Non-pigmented ciliary epithelial cell (primary cell): ENCODE data around the gene LRRC10B.

ENCODE experiments used
- DNase-seq: peaks from one replicate; pipeline ENCODE4 v3.0.0-alpha.2; 2010; ENCODE audit warnings: low read depth

Gene LRRC10B

DNA sequence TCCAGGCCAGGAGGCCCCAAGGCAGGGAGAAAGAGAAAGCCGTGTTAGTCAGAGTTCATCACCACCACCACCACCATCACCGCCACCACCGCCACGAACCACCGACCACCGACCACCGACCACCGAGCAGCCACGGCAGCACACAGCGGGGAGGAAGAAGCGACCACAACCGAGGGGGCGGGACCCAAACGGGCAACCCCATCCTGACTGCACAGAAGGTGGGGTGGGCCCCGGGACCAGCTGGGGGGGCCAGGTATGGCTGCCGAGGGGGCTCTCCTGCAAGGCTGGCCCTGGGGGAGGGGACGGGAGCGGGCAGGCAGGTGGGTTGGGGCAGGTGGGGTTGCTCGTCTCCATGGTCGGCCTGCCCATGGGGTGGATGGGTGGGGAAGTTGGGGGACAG is 38.1 kb downstream of the LRRC10B start:
- no peak for DNase-seq

DNA sequence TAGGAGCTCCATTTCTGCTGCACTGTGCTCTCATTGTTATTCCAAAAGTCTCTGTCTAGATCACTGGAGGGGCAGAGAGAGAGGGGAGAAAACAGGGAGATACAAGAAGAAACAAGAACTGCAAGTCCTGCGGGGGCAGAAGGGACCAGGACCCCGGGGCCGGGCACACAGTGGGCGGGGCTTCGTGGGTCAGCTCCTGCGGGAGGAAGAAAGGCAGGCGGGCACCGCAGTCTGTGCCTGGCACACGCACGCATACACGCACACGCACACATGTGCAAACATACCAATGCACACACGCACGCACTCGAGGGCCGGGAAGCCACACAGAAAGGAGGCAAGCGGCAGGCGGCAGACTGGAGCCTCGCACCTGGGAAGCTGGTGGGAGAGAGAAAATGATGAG is 38.7 kb downstream of the LRRC10B start:
- DNase-seq, result no peak

DNA sequence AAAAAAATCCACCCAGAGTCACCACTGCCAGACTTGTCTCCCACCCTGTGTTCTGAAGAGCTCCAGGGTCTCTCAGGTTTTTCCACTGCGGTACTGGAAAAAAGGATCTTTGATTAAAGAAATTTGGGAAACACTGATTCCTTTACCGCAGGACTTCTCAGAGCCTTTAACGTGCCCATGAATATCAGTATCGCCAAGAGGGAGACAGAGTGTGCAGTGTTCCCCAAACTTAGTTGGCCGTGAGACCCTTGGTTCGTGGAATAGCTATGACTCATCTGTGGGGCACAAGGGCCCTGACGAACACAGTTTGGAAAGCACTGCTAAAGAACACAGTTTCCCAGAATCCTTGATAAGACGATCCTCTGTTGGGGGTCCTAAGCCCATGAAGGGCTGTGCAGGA is 40.6 kb downstream of the LRRC10B start:
- no peak for DNase-seq

DNA sequence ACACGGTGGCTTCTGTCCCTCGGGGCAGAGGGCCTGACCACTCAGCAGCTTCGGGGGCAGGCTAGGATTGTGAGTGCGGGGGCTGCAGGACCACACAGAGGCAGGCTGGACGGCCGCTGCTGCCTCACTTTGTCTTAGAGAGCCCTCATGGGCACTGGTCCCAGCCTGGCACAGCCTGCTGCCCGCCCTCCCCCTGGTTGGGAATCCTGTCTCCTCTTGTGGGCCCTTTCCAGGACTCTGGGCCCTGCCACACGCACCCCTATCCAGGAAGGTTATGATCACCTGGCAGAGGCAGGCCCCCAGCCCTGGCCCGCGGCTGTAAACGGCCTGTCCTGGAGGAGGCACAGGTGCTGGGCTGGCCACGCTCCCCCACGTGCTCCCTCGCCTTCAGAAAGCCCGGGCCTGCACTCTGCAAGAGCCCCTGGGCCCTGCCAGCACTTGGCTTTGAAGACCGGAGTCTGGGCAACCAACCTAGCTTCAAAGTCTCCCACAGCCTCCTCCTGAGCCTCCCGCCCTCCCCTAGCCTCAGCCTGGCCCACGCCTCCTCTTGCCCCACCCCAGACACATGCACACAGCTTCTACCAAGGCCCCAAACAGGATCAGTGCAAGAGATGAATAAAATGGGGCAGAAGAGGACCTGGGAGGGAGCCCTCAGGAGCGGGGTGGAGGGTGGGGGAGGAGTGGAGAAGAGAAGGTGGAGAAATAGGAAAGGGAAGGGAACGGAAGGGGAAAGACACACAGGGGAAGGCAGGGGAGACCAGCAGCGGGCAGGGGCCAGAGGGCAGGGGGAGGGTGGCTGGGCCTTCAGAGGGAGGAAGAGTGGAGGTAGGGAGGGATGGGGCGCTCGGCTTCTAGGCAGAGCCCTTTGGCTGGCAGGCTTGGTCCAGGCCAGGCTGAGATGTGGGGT is 41.4 kb downstream of the LRRC10B start:
- no peak for DNase-seq

DNA sequence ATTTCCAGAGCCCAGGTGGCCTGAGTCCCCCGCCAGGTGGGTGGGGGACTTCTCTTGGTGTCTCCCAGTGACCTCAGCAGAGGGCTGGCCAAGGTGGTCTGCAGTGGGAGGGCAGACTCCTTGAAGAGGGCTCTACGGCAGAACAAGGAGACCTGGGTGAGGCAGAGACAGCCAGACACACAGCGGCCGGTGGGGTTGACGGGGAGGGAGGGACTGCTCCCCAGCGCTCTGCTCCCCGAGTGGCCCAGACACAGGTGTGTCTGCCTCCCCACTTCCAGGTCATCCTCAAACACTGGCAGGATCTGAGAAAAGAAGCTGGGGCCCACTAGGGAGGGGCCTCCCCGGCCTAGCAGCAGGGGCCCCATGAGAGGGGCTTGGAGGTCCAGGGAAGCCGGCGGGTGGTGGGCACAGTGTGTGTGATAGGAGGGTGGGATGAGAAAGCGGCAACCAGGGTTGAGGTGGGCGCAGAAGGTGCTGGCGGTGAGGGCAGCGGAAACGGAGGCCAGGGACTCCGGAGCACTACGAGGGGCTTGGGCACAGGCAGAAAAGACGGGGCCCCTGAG is 42.2 kb downstream of the LRRC10B start:
- DNase-seq, result no peak

DNA sequence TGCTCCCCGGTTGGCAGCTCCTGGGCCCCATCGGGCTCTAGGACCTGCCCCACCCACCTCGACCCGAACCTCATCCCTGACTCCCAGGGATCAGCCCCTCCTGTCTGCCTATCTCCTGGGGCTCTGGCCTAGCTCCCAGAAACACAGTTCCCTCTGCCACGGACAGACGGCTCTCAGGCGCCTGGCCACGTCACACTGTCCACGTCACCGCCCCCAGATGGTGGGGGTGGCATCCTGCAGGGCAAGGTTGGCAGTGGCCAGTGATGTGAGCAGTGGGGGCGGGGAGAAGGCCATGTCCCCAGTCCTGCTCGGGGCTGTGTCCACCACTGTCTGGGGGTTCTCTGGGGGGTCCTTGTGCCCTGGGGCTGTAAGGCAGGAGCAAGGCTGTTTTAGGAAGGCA is 43.1 kb downstream of the LRRC10B start:
- no peak for DNase-seq

DNA sequence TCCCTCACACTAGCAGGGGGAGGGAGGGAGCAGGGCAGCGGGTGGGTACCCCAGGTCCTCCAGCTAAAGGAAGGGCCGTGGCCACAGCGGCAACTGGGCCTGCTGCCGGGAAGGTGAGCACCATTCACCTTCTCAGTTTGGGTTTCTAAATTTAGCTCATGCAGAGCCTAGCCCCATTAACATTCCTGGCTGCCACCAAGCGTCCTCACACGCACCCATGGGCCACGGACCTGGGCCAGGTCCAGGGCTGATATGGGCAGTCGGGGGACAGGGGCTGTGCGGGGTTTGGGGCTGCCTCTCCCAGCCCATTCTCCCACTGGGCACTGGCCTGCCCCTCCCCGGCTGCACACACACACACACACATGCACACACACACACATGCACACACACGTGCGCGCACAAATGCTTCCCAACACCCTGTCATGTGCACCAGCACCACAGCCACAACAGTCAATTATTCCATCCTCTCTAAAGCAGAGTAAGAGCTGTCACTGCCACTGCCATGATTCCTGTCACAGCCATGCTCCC is 43.6 kb downstream of the LRRC10B start:
- no peak for DNase-seq

DNA sequence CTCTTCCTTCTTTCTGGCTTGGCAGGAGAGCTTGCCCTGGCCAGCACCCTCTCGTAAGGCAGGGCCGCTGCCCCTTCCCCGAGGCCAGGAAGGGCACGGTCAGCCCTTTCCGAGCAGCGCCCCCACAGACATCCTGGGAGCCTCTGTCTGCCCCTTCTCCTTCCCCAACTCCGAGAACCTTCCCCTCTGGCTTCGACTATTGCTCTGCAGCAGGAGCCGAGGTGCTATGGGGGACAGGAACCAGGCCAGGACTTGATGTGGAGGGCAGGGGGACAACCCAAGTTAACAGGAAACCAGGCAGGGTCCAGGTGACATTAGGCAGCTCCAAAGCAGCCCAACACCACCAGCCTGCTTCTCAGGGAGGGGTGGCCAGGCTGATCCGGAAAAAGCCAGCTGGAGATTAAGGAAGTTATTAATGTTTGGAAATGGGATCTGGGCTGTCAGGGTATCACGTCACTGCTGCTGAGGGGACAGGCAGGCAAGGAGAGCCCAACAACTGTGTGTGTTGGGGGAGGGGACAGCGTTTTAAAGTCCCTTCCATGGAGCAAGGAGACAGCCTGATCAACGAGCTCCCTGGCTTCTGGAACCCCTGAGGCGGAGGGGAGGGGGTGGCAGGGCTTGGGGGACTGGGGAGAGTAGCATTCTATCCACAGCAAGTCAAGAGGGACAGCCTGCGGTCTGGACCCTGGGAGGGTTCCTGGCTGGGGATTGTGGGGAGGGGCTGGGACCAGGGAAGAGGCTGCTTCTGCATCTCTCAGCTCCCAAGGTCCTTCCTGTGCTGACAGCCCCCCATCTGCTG is 45.0 kb downstream of the LRRC10B start:
- no peak for DNase-seq

DNA sequence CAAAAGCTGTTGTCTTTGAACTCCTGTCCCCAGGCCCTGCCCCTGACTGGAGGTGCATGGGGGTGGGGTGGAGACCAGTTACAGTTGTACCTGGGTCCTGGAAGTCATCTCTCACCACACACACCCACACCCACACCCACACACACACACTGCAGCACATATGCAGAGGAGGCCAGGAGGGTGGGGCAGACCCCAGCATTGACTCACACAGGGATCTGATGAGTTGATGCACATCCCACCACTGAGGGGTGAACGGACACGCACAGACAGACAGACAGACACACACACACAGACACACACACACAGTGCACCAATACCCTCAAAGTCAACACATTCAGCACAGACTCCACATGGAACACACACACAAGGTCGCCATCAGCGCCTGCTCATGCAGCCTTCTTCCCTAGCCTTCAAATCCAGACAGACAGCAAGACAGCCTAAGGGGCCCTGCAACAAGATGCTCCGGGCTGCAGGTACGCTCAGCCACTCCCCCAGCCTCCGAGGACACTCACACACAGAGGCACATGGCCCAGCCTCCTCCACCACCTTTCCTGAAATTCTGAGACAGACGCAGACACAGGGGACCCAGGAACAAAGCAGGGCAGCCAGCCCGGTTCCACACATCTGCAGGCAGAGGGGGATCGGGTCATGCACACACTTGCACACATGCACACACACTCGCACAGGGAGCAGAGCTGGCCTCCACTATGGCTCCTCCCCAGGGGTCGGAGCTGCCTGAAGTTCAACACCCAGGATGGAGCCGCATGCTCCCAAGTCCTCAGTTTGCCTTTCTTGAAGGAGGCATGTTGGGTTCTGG is 45.8 kb downstream of the LRRC10B start:
- DNase-seq, result no peak

DNA sequence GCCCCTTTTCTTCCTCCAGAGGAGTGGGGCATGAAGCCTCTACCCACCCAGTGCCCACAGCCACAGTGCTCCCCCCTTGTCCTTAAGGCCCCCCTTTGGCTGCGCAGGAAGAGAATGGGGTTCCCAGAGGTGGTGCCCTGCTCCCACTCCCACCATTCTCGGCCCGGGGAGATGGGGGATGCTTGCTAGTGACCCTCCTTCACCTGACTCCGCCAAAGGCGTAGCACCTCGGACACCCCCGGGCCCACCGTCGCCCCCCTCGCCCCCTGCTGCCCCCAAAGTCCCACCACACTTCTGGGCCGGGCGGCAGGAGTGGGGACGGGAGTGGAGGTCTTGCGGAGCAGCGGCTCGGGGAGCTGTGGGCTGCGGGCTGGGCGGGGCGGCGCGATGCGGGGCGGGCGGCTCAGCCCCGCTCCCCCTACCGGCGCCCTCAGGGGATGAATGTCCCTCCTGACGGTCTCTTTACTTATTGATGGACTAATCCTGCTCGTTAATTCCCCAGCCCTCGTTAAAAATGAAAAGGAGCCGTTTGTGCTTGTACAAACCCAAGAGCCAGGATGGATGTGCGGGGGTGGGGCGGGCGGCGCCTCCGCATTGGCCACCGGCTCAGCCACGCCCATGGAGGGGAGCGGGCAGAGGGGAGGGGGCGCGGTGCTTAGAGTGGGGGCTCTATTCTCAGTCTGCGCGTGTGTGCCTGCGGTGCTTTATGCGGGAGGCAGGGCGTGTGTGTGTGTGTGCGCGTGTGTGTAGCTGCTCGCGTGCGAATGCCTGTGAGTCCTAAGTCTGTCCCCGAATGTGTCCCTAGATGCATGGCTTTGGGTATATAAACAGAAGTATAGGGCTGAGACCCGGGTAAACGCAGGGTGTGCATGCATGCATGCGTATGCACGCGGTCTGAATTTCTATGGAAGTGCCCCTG is 46.8 kb downstream of the LRRC10B start:
- no peak for DNase-seq

DNA sequence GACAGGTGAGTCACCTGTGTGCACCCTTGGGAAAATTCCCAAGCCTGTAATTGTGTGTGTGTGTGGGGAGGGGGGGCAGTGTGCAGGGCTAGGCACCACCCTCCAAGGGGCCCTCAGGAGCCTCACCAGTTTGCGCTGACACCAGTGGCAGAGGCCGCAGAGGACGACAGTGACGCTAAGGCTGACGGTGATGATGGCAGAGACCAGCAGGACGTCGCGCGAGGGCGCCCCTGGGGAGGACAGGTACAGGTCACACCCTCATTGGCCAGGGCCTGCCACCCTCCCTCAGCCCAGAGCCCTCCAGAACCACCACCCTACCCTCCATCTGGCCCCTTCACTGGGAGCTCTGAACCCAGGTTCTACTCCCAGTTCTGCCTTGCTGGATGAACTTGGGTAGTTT is 47.4 kb downstream of the LRRC10B start:
- DNase-seq, result no peak

DNA sequence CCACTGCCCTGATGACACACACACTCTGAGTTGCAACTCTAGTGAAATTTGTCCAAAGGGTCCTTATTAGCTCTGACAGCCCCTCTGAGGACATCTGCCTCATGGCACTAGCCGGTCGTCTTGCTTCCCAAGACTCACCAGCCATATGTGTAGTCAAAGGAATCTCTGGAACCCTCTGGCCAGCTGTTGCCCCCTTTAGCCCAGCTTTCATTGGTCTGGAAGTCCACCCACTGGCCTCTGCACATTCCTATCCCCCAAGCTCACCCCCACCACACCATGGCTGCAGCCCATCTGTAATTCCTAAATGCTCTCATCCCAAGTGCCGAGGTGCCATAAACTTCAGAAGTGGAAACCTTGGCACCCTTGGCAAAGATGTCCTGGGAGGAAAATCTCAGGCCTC is 48.1 kb downstream of the LRRC10B start:
- no peak for DNase-seq
